CD14-positive monocyte (primary cell): ENCODE results near the gene FLRT1. TPM values are rescaled to one million over a fixed set of nuclear protein-coding genes. Genes with fewer than 3 reads are reported as not detected.
A peak's percentile ranks its signal among the peaks of the same experiment; 100 is the strongest.

Experiments
- DNase-seq, 3 donors: peaks; one replicate each; pipeline ENCODE4 v3.0.0-alpha.2; 2011 to 2022
- H2AFZ ChIP-seq: 2 replicates; pipeline ENCODE4 v1.6.0; 2012; ENCODE audit warnings: mild to moderate bottlenecking, low read depth, low read length, inconsistent platforms; ENCODE audit not compliant: insufficient read depth, poor library complexity, severe bottlenecking
- H3K27ac ChIP-seq, 2 donors: 1 replicate in 1 of 2; 2 replicates in 1 of 2; pipeline ENCODE4 v1.5.1; 2012 to 2013; ENCODE audit warnings: low read length in 2 of 2, control low read depth in 1 of 2, inconsistent platforms in 1 of 2, low read depth in 1 of 2, mild to moderate bottlenecking in 1 of 2
- H3K27me3 ChIP-seq, 2 donors: one replicate each; pipeline versions ENCODE4 v1.6.0 to v1.6.1; 2011 to 2013; ENCODE audit warnings: low read length in 2 of 2; ENCODE audit not compliant: control insufficient read depth in 2 of 2, insufficient read depth in 2 of 2
- H3K36me3 ChIP-seq, 2 donors: replicated peaks in 1 of 2; 1 replicate in 1 of 2; 2 replicates in 1 of 2; pipeline versions ENCODE4 v1.5.1 to v1.6.1; 2012 to 2013; ENCODE audit warnings: low read length in 2 of 2, control low read depth in 1 of 2, inconsistent platforms in 1 of 2, mild to moderate bottlenecking in 1 of 2; ENCODE audit not compliant: insufficient read depth in 2 of 2, control insufficient read depth in 1 of 2
- H3K4me1 ChIP-seq, 2 donors: 1 replicate in 1 of 2; 2 replicates in 1 of 2; pipeline versions ENCODE4 v1.5.1 to v1.6.1; 2012 to 2013; ENCODE audit warnings: low read length in 2 of 2, control low read depth in 1 of 2, inconsistent platforms in 1 of 2, mild to moderate bottlenecking in 1 of 2, moderate library complexity in 1 of 2; ENCODE audit not compliant: insufficient read depth in 2 of 2, control insufficient read depth in 1 of 2
- H3K4me2 ChIP-seq: replicated peaks from 2 replicates; pipeline ENCODE3; 2012; ENCODE audit warnings: low read length, moderate library complexity, mild to moderate bottlenecking; ENCODE audit not compliant: poor library complexity, severe bottlenecking; ENCODE audit errors: extremely low read depth
- H3K4me3 ChIP-seq, 3 experiments: fragments of 200-600 bp in 1 of 3; sonication (generic) in 1 of 3; replicated peaks in 1 of 3; 1 replicate in 2 of 3; 2 replicates in 1 of 3; pipeline ENCODE4 v1.5.1; 2011 to 2013; ENCODE audit warnings: low read length in 3 of 3, mild to moderate bottlenecking in 3 of 3, control low read depth in 2 of 3, low read depth in 2 of 3, inconsistent platforms in 1 of 3, moderate library complexity in 1 of 3
- H3K79me2 ChIP-seq: 2 replicates; pipeline ENCODE4 v1.6.0; 2012; ENCODE audit warnings: mild to moderate bottlenecking, control low read depth, inconsistent platforms, low read length, moderate library complexity; ENCODE audit not compliant: insufficient read depth
- H3K9ac ChIP-seq: 2 replicates; pipeline ENCODE4 v1.6.0; 2017; ENCODE audit warnings: low read length, mild to moderate bottlenecking; ENCODE audit not compliant: insufficient read depth, poor library complexity, severe bottlenecking
- H3K9me3 ChIP-seq, 2 donors: replicated peaks in 1 of 2; 1 replicate in 1 of 2; 2 replicates in 1 of 2; pipeline versions ENCODE4 v1.5.1 to v1.6.1; 2012 to 2013; ENCODE audit warnings: low read length in 2 of 2, control low read depth in 1 of 2; ENCODE audit not compliant: control insufficient read depth in 1 of 2, insufficient read depth in 1 of 2
- H4K20me1 ChIP-seq: 2 replicates; pipeline ENCODE4 v1.6.0; 2012; ENCODE audit warnings: mild to moderate bottlenecking, low read length, control low read depth, moderate library complexity; ENCODE audit not compliant: insufficient read depth
- H3K27ac Mint-ChIP-seq, 7 donors: one replicate each; pipeline ENCODE4 v1.8.0; 2020; ENCODE audit warnings: mild to moderate bottlenecking in 7 of 7, mixed read lengths in 7 of 7, moderate library complexity in 6 of 7, inconsistent platforms in 2 of 7
- H3K27me3 Mint-ChIP-seq, 3 donors: one replicate each; pipeline ENCODE4 v1.8.0; 2021 to 2022; ENCODE audit warnings: low read depth in 3 of 3, mild to moderate bottlenecking in 3 of 3, mixed read lengths in 3 of 3, moderate library complexity in 3 of 3, inconsistent platforms in 1 of 3
- H3K36me3 Mint-ChIP-seq, 2 donors: one replicate each; pipeline ENCODE4 v1.8.0; 2020; ENCODE audit warnings: mixed read lengths in 2 of 2, inconsistent platforms in 1 of 2, mild to moderate bottlenecking in 1 of 2
- H3K4me1 Mint-ChIP-seq: one replicate; pipeline ENCODE4 v1.8.0; 2020; ENCODE audit warnings: mild to moderate bottlenecking, mixed read lengths
- H3K4me3 Mint-ChIP-seq, 2 donors: one replicate each; pipeline ENCODE4 v1.8.0; 2020; ENCODE audit warnings: mild to moderate bottlenecking in 2 of 2, mixed read lengths in 2 of 2, moderate library complexity in 1 of 2
- H3K9me3 Mint-ChIP-seq, 7 donors: one replicate each; pipeline ENCODE4 v1.8.0; 2020 to 2022; ENCODE audit warnings: mixed read lengths in 7 of 7, mild to moderate bottlenecking in 6 of 7, moderate library complexity in 6 of 7, inconsistent platforms in 2 of 7
- WGBS: methylation state at CpG from one replicate; pipeline ENCODE4 v1.1.5; 2013; ENCODE audit warnings: missing lambda C conversion rate; ENCODE audit not compliant: insufficient coverage; 5-methylcytosine and 5-hydroxymethylcytosine counted together
- intact Hi-C, 2 donors: fragments of 100-400 bp; cut with micrococcal nuclease; formaldehyde crosslinking; loops; one replicate each; pipeline versions ENCODE4 v1.15.0 to v1.15.1; 2023
- polyA plus RNA-seq, 3 donors: library from polyadenylated mRNA; depleted of rRNA in 1 of 3; unstranded in 2 of 3; stranded (reverse) in 1 of 3; fragments of 300-500 nt in 2 of 3; fragments of >200 nt in 1 of 3; fragmentation: Illumina TruSeq in 2 of 3; gene quantifications; 1 replicate in 2 of 3; 2 replicates in 1 of 3; pipeline ENCODE4 v1.2.3, GENCODE V29; 2012 to 2021
- TF ChIP-seq, protein P1 (sequence below): fragments of 200-600 bp; IDR thresholded peaks from one replicate; pipeline ENCODE4 v1.8.0; 2022; ENCODE audit warnings: antibody characterized with exemption, mild to moderate bottlenecking

FLRT1 gene
- polyA plus RNA-seq, 3 donors: not detected

DNA sequence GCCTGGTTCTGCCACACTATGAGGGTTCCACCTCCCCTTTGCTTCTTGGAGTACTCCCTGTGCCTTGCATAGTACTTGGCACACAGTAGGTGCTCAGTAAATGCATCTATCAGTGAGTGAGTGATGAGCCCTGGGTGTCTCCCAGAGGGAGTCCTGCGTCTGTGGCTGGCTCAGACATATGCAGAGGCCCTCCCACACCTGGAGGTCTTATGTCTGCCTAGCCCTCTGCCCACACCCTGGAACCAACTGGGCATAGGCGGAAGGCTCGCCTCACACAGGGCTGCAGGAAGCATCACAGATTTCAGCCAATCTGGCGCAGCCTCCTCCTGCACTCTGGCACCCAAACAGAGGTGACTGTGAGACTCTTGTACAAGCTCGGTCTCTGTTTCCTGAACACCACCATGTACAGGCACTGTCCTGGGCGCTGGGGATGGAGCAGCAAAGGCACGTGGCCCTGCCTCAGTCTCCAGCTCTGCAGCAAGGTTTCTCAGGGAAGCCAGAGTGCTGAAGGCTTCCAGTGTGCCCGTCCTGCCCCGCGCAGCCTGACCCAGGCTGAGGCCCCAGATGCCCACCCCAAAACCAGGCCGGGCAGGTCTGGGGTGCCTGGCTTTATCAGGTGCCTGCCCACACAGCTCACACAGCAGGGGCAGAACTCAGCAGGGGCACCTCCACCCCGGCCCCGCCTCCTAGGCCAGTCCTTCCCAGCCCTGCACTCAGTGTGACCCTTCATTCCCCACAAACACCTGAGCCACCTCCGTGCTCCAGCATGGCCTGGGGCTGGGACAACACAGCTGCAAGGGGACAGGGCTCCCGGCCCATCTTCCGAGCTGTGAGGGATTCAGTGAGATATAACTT, 26.7 kb downstream of the FLRT1 start:
- no peak overlapping the region for H2AFZ ChIP-seq
- H3K4me3 Mint-ChIP-seq: peak overlapping the region in 1 of 2 donors; percentile 94
- H3K4me1 ChIP-seq: peaks cover 11 to 14% of the 10 kb centered on the region in 2 donors
- no peaks in the 10 kb centered on the region for H3K36me3 ChIP-seq
- intact Hi-C loops: no loop called here
- no peak overlapping the region for H3K4me3 ChIP-seq
- no peaks in the 10 kb centered on the region for H3K79me2 ChIP-seq
- H3K9me3 Mint-ChIP-seq: peaks cover 0 to 6% (median 0%) of the 10 kb centered on the region in 7 donors
- peaks cover 11% of the 10 kb centered on the region for H3K4me1 Mint-ChIP-seq
- peak overlapping the region in 1 of 7 donors; percentile 35 for H3K27ac Mint-ChIP-seq
- H3K27ac ChIP-seq: no peak overlapping the region
- peaks cover 34 to 52% (median 35%) of the 10 kb centered on the region in 3 donors for H3K27me3 Mint-ChIP-seq
- peaks cover 0 to 3% of the 10 kb centered on the region in 2 donors for H3K36me3 Mint-ChIP-seq
- no peak overlapping the region for H3K9ac ChIP-seq
- peaks cover 11 to 36% of the 10 kb centered on the region in 2 donors for H3K27me3 ChIP-seq
- peaks cover 0 to 5% of the 10 kb centered on the region in 2 donors for H3K9me3 ChIP-seq
- 93% methylated on average over 16 of the region's 16 CpGs for WGBS
- TF ChIP-seq, protein P1, sequence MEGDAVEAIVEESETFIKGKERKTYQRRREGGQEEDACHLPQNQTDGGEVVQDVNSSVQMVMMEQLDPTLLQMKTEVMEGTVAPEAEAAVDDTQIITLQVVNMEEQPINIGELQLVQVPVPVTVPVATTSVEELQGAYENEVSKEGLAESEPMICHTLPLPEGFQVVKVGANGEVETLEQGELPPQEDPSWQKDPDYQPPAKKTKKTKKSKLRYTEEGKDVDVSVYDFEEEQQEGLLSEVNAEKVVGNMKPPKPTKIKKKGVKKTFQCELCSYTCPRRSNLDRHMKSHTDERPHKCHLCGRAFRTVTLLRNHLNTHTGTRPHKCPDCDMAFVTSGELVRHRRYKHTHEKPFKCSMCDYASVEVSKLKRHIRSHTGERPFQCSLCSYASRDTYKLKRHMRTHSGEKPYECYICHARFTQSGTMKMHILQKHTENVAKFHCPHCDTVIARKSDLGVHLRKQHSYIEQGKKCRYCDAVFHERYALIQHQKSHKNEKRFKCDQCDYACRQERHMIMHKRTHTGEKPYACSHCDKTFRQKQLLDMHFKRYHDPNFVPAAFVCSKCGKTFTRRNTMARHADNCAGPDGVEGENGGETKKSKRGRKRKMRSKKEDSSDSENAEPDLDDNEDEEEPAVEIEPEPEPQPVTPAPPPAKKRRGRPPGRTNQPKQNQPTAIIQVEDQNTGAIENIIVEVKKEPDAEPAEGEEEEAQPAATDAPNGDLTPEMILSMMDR: no peak
- no peak for DNase-seq
- H3K4me2 ChIP-seq: no peak overlapping the region
- no peaks in the 10 kb centered on the region for H4K20me1 ChIP-seq

DNA sequence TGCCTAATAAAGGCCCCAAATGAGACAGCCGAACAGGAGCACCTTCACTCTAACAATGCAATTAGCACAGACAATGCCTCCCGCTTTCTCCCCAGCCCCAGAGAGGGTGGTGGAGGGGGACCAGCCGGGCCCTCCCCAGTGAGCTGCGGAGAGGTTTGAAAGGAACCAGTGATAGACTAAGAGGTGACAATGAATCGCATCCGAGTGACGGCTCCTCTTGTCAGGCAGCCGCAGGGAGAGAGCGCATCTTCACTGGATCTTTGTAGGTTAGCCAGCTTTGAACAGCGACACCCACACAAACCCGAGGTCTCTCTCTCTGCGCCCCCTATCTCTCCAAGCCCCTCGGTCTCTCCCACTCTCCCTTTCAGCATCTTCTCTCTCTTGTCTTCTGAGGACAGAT, 28.0 kb downstream of the FLRT1 start:
- H3K27me3 ChIP-seq: peaks cover 11 to 35% of the 10 kb centered on the region in 2 donors
- no peak overlapping the region for H3K9ac ChIP-seq
- H3K36me3 ChIP-seq: no peaks in the 10 kb centered on the region
- H2AFZ ChIP-seq: no peak overlapping the region
- H4K20me1 ChIP-seq: no peaks in the 10 kb centered on the region
- Mint-ChIP-seq H3K9me3 (peaks cover 0 to 6% (median 0%) of the 10 kb centered on the region in 7 donors), H3K4me1 (peaks cover 11% of the 10 kb centered on the region), H3K27me3 (peaks cover 31 to 47% (median 33%) of the 10 kb centered on the region in 3 donors), H3K27ac (no peak overlapping the region), H3K4me3 (no peak overlapping the region), H3K36me3 (peaks cover 0 to 3% of the 10 kb centered on the region in 2 donors)
- no peak overlapping the region for H3K4me3 ChIP-seq
- no peak for DNase-seq
- intact Hi-C loops: no loop called here
- TF ChIP-seq, protein P1: no peak
- H3K4me1 ChIP-seq: peaks cover 11 to 14% of the 10 kb centered on the region in 2 donors
- no peak overlapping the region for H3K4me2 ChIP-seq
- H3K9me3 ChIP-seq: peaks cover 0 to 5% of the 10 kb centered on the region in 2 donors
- no peaks in the 10 kb centered on the region for H3K79me2 ChIP-seq
- no peak overlapping the region for H3K27ac ChIP-seq
- 100% methylated on average over 6 of the region's 13 CpGs for WGBS
